ENCODE measurements around the gene SH3BP1. TPM values are rescaled to one million over a fixed set of nuclear protein-coding genes. Genes with fewer than 3 reads are reported as not detected.

SH3BP1 gene
- total and polyA plus RNA-seq, 9 of the 15 experiments (the other 6 are each of a cell fraction or from before 2014, with no cell fraction given): 0.10 to 36.2 (median 10.4) TPM

- intact Hi-C loops (cut with micrococcal nuclease) (no loop called here), in situ Hi-C loops (cut with MboI) (no loop called here)
- Histone ChIP-seq H3K9ac (ENCODE audit: insufficient read depth in 1 of 2, low read depth in 2 of 2, low read length in 2 of 2) (no peak overlapping the region), H3K4me3 (no peak overlapping the region), H4K20me1 (replicated peaks; ENCODE audit: control insufficient read depth, insufficient read depth, low read length) (no peaks in the 10 kb centered on the region), H3K27me3 (ENCODE audit: control insufficient read depth in 2 of 2, insufficient read depth in 2 of 2, low read length in 2 of 2) (no peaks in the 10 kb centered on the region), H3K4me2 (ENCODE audit: insufficient read depth, low read length) (no peak overlapping the region), H3K36me3 (ENCODE audit: control insufficient read depth, insufficient read depth, low read length) (peaks cover 44% of the 10 kb centered on the region; the same call in 2 of the 3 replicates), H3K9me1 (ENCODE audit: control insufficient read depth, insufficient read depth, low read length) (no peaks in the 10 kb centered on the region), H2AFZ (ENCODE audit: low read depth, low read length) (no peak overlapping the region), H3K27ac (ENCODE audit: extremely low read depth, low read depth, low read length) (no peak overlapping the region), H3K4me1 (replicated peaks in 1 of 2; ENCODE audit: control insufficient read depth in 2 of 2, insufficient read depth in 2 of 2, low read length in 2 of 2) (no peaks in the 10 kb centered on the region; a peak in 1 of 5 replicates), H3K79me2 (ENCODE audit: control insufficient read depth, insufficient read depth, low read length) (no peaks in the 10 kb centered on the region), H3K9me3 (replicated peaks; ENCODE audit: control insufficient read depth, insufficient read depth, low read depth, low read length) (no peaks in the 10 kb centered on the region)
- FAIRE-seq (no peak), ATAC-seq (no peak), DNase-seq (ENCODE audit: extremely low read depth in 1 of 4, low spot score in 3 of 4) (no peak)
- TF ChIP-seq ZNF12 (CRISPR knock-in tag; IDR thresholded peaks at IDR 0.05): 0 out of 2 replicates have a peak, but pooled peaks have one; percentile 51
- 0 out of 2 replicates have a peak, but pooled peaks have one; percentile 23 for TF ChIP-seq RBFOX2 (IDR thresholded peaks at IDR 0.05; ENCODE audit: low read depth, low read length)
- TF ChIP-seq GTF2A2 (tag; IDR thresholded peaks at IDR 0.05): no peak
- CTCF ChIA-PET (ENCODE audit: low intra/inter-chr PET ratio): no interaction called here
- WGBS (ENCODE audit: insufficient coverage, low coverage, missing lambda C conversion rate): 98% methylated on average over 8 of the region's 17 CpGs
- no TSS peak for BruUV-seq (replicated peaks)
- POLR2A ChIA-PET: no interaction called here
Observed at GRCh38 chr22:37650463-37651136, 11.1 kb downstream of the SH3BP1 start.

DNA sequence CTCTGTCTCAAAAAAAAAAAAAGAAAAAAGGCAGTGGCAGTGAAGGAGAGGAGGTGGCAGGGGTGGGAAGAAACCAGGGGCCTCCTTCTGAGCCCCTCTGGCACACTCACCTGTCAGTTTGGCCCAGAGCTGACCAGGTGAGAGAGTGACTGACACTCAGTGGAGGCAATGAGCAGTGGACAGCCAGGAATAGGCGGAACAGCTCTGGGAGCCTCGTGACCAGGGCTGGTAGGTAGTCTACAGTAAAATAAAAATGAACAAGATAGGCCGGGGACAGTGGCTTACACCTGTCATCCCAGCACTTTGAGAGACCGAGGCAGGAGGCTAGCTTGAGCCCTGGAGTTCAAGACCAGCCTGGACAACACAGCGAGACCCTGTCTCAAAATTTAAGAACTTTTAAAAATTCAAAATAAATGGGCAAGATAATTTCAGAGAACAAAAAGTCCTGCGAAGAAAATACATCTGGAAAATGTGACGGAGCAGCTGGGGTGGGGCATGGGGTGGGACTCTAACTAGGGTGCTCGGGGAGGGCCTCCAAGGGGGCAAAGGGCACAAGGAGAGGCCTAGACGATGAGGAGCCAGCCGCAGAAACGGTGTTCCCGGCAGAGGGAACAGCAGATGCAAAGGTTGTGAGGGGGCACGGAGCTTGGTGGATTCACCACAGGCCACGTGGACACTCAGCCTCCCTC is 15.2 kb downstream of the SH3BP1 start:
- H3K36me3 ChIP-seq (ENCODE audit: control insufficient read depth, insufficient read depth, low read length): peaks cover 27% of the 10 kb centered on the region; the same call in 2 of the 3 replicates
- DNase-seq (ENCODE audit: extremely low read depth in 1 of 4, low spot score in 3 of 4) (no peak), FAIRE-seq (no peak), ATAC-seq (no peak)
- no peaks in the 10 kb centered on the region for H3K9me1 ChIP-seq (ENCODE audit: control insufficient read depth, insufficient read depth, low read length)
- 83% methylated on average over 5 of the region's 14 CpGs for WGBS (ENCODE audit: insufficient coverage, low coverage, missing lambda C conversion rate)
- no peak overlapping the region for H3K4me3 ChIP-seq
- H3K4me1 ChIP-seq (replicated peaks in 1 of 2; ENCODE audit: control insufficient read depth in 2 of 2, insufficient read depth in 2 of 2, low read length in 2 of 2): peaks cover 2 to 11% of the 10 kb centered on the region in 2 experiments; a peak in 4 of 5 replicates
- no peak overlapping the region for H3K27ac ChIP-seq (ENCODE audit: extremely low read depth, low read depth, low read length)
- in situ Hi-C loops (cut with MboI): no loop called here
- no peaks in the 10 kb centered on the region for H3K9me3 ChIP-seq (replicated peaks; ENCODE audit: control insufficient read depth, insufficient read depth, low read depth, low read length)
- H3K9ac ChIP-seq (ENCODE audit: insufficient read depth in 1 of 2, low read depth in 2 of 2, low read length in 2 of 2): no peak overlapping the region; a peak in 1 of 4 replicates
- H2AFZ ChIP-seq (ENCODE audit: low read depth, low read length): no peak overlapping the region
- intact Hi-C loops (cut with micrococcal nuclease): no loop called here
- H3K27me3 ChIP-seq (ENCODE audit: control insufficient read depth in 2 of 2, insufficient read depth in 2 of 2, low read length in 2 of 2): no peaks in the 10 kb centered on the region
- POLR2A ChIA-PET: interaction anchor here (0.9 kb wide), 1 partner anchor 18 kb away, joined by 3 read pairs; no protein-coding TSS in a partner anchor
- no peaks in the 10 kb centered on the region for H4K20me1 ChIP-seq (replicated peaks; ENCODE audit: control insufficient read depth, insufficient read depth, low read length)
- CTCF ChIA-PET (ENCODE audit: low intra/inter-chr PET ratio): no interaction called here
- peaks cover 12% of the 10 kb centered on the region for H3K79me2 ChIP-seq (ENCODE audit: control insufficient read depth, insufficient read depth, low read length)
- BruUV-seq (replicated peaks): no TSS peak
- H3K4me2 ChIP-seq (ENCODE audit: insufficient read depth, low read length): no peak overlapping the region
- TF ChIP-seq JUN (IDR thresholded peaks at IDR 0.05; ENCODE audit: borderline replicate concordance, low read depth, low read length) (no peak), JUN (CRISPR knock-in tag; IDR thresholded peaks at IDR 0.05; ENCODE audit: borderline replicate concordance) (no peak), ZFP36 (IDR thresholded peaks at IDR 0.05; ENCODE audit: low read depth, low read length, partially characterized antibody) (no peak), ZFPM2 (CRISPR knock-in tag; IDR thresholded peaks at IDR 0.05) (no peak), ZBTB2 (IDR thresholded peaks at IDR 0.05) (no peak), POLR2B (IDR thresholded peaks at IDR 0.05; ENCODE audit: low read depth, partially characterized antibody) (no peak), ZNF146 (CRISPR knock-in tag; IDR thresholded peaks at IDR 0.05; ENCODE audit: unreplicated experiment) (no peak), E2F1 (CRISPR knock-in tag; IDR thresholded peaks at IDR 0.05) (no peak), FOXM1 (IDR thresholded peaks at IDR 0.05; ENCODE audit: low read depth) (no peak), FOXM1 (CRISPR knock-in tag; IDR thresholded peaks at IDR 0.05; ENCODE audit: low read depth) (no peak)
